B cell (primary cell): ENCODE results near the gene PCDH9.

Experiments used
- EZH2 ChIP-seq: IDR thresholded peaks from 2 replicates; pipeline ENCODE4 v1.6.1; 2012; ENCODE audit warnings: borderline replicate concordance, low read depth, mild to moderate bottlenecking, moderate library complexity, low read length; ENCODE audit not compliant: insufficient read depth, poor library complexity, severe bottlenecking
- TF ChIP-seq, protein P1 (sequence below): fragments of 200-600 bp; IDR thresholded peaks from one replicate; pipeline ENCODE4 v1.8.0; 2022; ENCODE audit warnings: antibody characterized with exemption, mild to moderate bottlenecking

GRCh38 chr13:66562054-66562453 is 668.1 kb downstream of the PCDH9 start:
- TF ChIP-seq, protein P1, sequence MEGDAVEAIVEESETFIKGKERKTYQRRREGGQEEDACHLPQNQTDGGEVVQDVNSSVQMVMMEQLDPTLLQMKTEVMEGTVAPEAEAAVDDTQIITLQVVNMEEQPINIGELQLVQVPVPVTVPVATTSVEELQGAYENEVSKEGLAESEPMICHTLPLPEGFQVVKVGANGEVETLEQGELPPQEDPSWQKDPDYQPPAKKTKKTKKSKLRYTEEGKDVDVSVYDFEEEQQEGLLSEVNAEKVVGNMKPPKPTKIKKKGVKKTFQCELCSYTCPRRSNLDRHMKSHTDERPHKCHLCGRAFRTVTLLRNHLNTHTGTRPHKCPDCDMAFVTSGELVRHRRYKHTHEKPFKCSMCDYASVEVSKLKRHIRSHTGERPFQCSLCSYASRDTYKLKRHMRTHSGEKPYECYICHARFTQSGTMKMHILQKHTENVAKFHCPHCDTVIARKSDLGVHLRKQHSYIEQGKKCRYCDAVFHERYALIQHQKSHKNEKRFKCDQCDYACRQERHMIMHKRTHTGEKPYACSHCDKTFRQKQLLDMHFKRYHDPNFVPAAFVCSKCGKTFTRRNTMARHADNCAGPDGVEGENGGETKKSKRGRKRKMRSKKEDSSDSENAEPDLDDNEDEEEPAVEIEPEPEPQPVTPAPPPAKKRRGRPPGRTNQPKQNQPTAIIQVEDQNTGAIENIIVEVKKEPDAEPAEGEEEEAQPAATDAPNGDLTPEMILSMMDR, result no peak
- no peak for TF ChIP-seq EZH2
